ENCODE measurements around the gene IFT74. TPM values are rescaled to one million over a fixed set of nuclear protein-coding genes. Genes with fewer than 3 reads are reported as not detected.

The IFT74 gene
- total and polyA plus RNA-seq, 10 of the 15 experiments (the other 5 are each of a cell fraction or from before 2014, with no cell fraction given): 7.6 to 15.4 (median 12.3) TPM

- no peak for TF ChIP-seq HSF1 (IDR thresholded peaks at IDR 0.05; ENCODE audit: low read depth, low read length)
- peak; percentile 67; the same call in 1 of the 2 replicates for TF ChIP-seq ZNF687 (IDR thresholded peaks at IDR 0.05)
- no peak for TF ChIP-seq TCF7 (IDR thresholded peaks at IDR 0.05; ENCODE audit: borderline replicate concordance)
- peak; percentile 84; the same call in 1 of the 2 replicates for TF ChIP-seq BMI1 (IDR thresholded peaks at IDR 0.05; ENCODE audit: borderline replicate concordance)
- TF ChIP-seq HCFC1 (IDR thresholded peaks at IDR 0.05; ENCODE audit: low read length): peak; percentile 41
- TF ChIP-seq SMC3 (IDR thresholded peaks at IDR 0.05; ENCODE audit: borderline replicate concordance, low read length): no peak
- TF ChIP-seq MLLT1 (IDR thresholded peaks at IDR 0.05): peak; percentile 16
- TF ChIP-seq IKZF2 (IDR thresholded peaks at IDR 0.05): peak; percentile 52; a peak in 3 of 4 replicates
- TF ChIP-seq ESRRA (IDR thresholded peaks at IDR 0.05; ENCODE audit: low read length): no peak
- no peak for TF ChIP-seq USF2 (IDR thresholded peaks at IDR 0.05; ENCODE audit: borderline replicate concordance, low read depth, low read length)
- peak; percentile 32; the same call in 1 of the 2 replicates for TF ChIP-seq YY1 (IDR thresholded peaks at IDR 0.05; ENCODE audit: low read depth, low read length)
- no peak for TF ChIP-seq EP300 (IDR thresholded peaks at IDR 0.05; ENCODE audit: borderline replicate concordance in 1 of 2, control insufficient read depth in 1 of 2, low read depth in 2 of 2, low read length in 2 of 2)
- no peak for TF ChIP-seq RBBP5 (conservative IDR thresholded peaks at IDR 0.05)
- no peak for TF ChIP-seq YBX1 (IDR thresholded peaks at IDR 0.05)
- TF ChIP-seq BRCA1 (IDR thresholded peaks at IDR 0.05; ENCODE audit: low read depth, low read length): peak; percentile 72
- TF ChIP-seq FOXM1 (IDR thresholded peaks at IDR 0.05; ENCODE audit: low read depth, low read length): no peak; the same call in 1 of the 2 replicates
- TF ChIP-seq GABPA (IDR thresholded peaks at IDR 0.05; ENCODE audit: low read depth): no peak
- TF ChIP-seq IRF4 (IDR thresholded peaks at IDR 0.05; ENCODE audit: low read depth, low read length): no peak
These were observed at the start of gene IFT74 (continued) for GRCh38 chr9:26955921-26956859.

Measured in GM12878 (cell line).